IMR-90 (cell line): Measurements from ENCODE around the gene DMRT2. TPM values are rescaled to one million over a fixed set of nuclear protein-coding genes. Genes with fewer than 3 reads are reported as not detected.

Experiments
- ATAC-seq: fragments of 200-7000 bp; cut with Tn5 transposase; 2 replicates; pipeline ENCODE4 v1.9.1; 2020; ENCODE audit warnings: low read depth, mild to moderate bottlenecking, moderate library complexity
- BruUV-seq: library from RNA; stranded (reverse); fragments of 400-500 nt; replicated peaks from 2 replicates; lab custom pipeline; 2021; lab: Mats Ljungman, UMichigan
- CTCF ChIA-PET: fragments of 300-600 bp; formaldehyde crosslinking; extraction: SDS; loops from one replicate; lab custom pipeline; 2021; ENCODE audit warnings: antibody characterized with exemption; lab: Yijun Ruan, JAX
- POLR2A ChIA-PET: fragments of 300-600 bp; sonication (Branson Sonifier 250); formaldehyde crosslinking; loops from one replicate; lab custom pipeline; 2022; ENCODE audit warnings: antibody characterized with exemption; ENCODE audit not compliant: unreplicated experiment; lab: Charles Lee
- DNase-seq: peaks from one replicate; pipeline ENCODE4 v3.0.0; 2013
- H2AFZ ChIP-seq: replicated peaks from 2 replicates; pipeline ENCODE3; 2013; ENCODE audit warnings: low read length, mild to moderate bottlenecking; ENCODE audit not compliant: poor library complexity
- H2AK5ac ChIP-seq: 2 replicates; pipeline ENCODE4 v1.6.1; 2013; ENCODE audit warnings: low read depth, low read length, inconsistent platforms
- H2AK9ac ChIP-seq: replicated peaks from 2 replicates; pipeline ENCODE3; 2013; ENCODE audit warnings: mild to moderate bottlenecking, low read depth, low read length, moderate library complexity; ENCODE audit not compliant: poor library complexity
- H2BK120ac ChIP-seq: 2 replicates; pipeline ENCODE4 v1.6.1; 2013; ENCODE audit warnings: low read depth, low read length, inconsistent platforms
- H2BK15ac ChIP-seq: 3 replicates; pipeline ENCODE4 v1.6.1; 2013; ENCODE audit warnings: low read depth, low read length, inconsistent platforms
- H2BK20ac ChIP-seq: 2 replicates; pipeline ENCODE4 v1.6.1; 2013; ENCODE audit warnings: low read depth, mild to moderate bottlenecking, inconsistent platforms, low read length, moderate library complexity
- H2BK5ac ChIP-seq: 2 replicates; pipeline ENCODE4 v1.6.1; 2013; ENCODE audit warnings: mild to moderate bottlenecking, low read depth, low read length, inconsistent platforms; ENCODE audit not compliant: poor library complexity, severe bottlenecking
- H3K14ac ChIP-seq: replicated peaks from 2 replicates; pipeline ENCODE4 v1.6.1; 2013; ENCODE audit warnings: low read depth, low read length, inconsistent platforms
- H3K18ac ChIP-seq: 2 replicates; pipeline ENCODE4 v1.6.1; 2013; ENCODE audit warnings: low read depth, low read length, control low read depth
- H3K23ac ChIP-seq: 2 replicates; pipeline ENCODE4 v1.6.1; 2013; ENCODE audit warnings: low read depth, low read length, inconsistent platforms
- H3K27ac ChIP-seq: 2 replicates; pipeline ENCODE4 v1.5.1; 2013; ENCODE audit warnings: mild to moderate bottlenecking, control low read depth, low read length; ENCODE audit not compliant: insufficient read depth
- H3K27me3 ChIP-seq: 2 replicates; pipeline ENCODE4 v1.6.1; 2013; ENCODE audit warnings: low read length; ENCODE audit not compliant: control insufficient read depth, insufficient read depth
- H3K36me3 ChIP-seq: 2 replicates; pipeline ENCODE4 v1.6.1; 2013; ENCODE audit warnings: low read length, mixed read lengths; ENCODE audit not compliant: control insufficient read depth, insufficient read depth
- H3K4ac ChIP-seq: 2 replicates; pipeline ENCODE4 v1.6.1; 2013; ENCODE audit warnings: low read depth, low read length, inconsistent platforms
- H3K4me1 ChIP-seq: 2 replicates; pipeline ENCODE4 v1.6.1; 2013; ENCODE audit warnings: low read length, mixed read lengths; ENCODE audit not compliant: control insufficient read depth, insufficient read depth
- H3K4me2 ChIP-seq: 2 replicates; pipeline ENCODE4 v1.6.1; 2013; ENCODE audit warnings: low read depth, mild to moderate bottlenecking, control low read depth, low read length, moderate library complexity
- H3K4me3 ChIP-seq: 2 replicates; pipeline ENCODE4 v1.5.1; 2013; ENCODE audit warnings: low read depth, mild to moderate bottlenecking, control low read depth, low read length, moderate library complexity; ENCODE audit not compliant: insufficient read depth
- H3K56ac ChIP-seq: 2 replicates; pipeline ENCODE4 v1.6.1; 2013; ENCODE audit warnings: low read length, inconsistent platforms; ENCODE audit not compliant: insufficient read depth; ENCODE audit errors: extremely low read depth
- H3K79me1 ChIP-seq, 2 experiments: 2 replicates each; pipeline ENCODE4 v1.6.1; 2013; ENCODE audit warnings: low read length in 2 of 2, inconsistent platforms in 1 of 2, low read depth in 1 of 2
- H3K9ac ChIP-seq: 2 replicates; pipeline ENCODE4 v1.6.1; 2013; ENCODE audit warnings: low read depth, low read length, control low read depth
- H3K9me1 ChIP-seq: 2 replicates; pipeline ENCODE4 v1.6.1; 2013; ENCODE audit warnings: low read length, inconsistent platforms; ENCODE audit not compliant: insufficient read depth
- H3K9me3 ChIP-seq: 2 replicates; pipeline ENCODE4 v1.6.1; 2013; ENCODE audit warnings: low read length; ENCODE audit not compliant: control insufficient read depth, insufficient read depth
- H4K20me1 ChIP-seq: 2 replicates; pipeline ENCODE4 v1.6.1; 2013; ENCODE audit warnings: low read length, inconsistent platforms; ENCODE audit not compliant: insufficient read depth
- H4K5ac ChIP-seq: 2 replicates; pipeline ENCODE4 v1.6.1; 2013; ENCODE audit warnings: mild to moderate bottlenecking, low read depth, low read length, control low read depth
- H4K8ac ChIP-seq, 2 experiments: 2 replicates each; pipeline ENCODE4 v1.6.1; 2013; ENCODE audit warnings: low read depth in 2 of 2, low read length in 2 of 2, control low read depth in 1 of 2, inconsistent platforms in 1 of 2
- H4K91ac ChIP-seq: 2 replicates; pipeline ENCODE4 v1.6.1; 2013; ENCODE audit warnings: low read depth, low read length, inconsistent platforms; ENCODE audit not compliant: insufficient read depth
- BHLHE40 ChIP-seq: fragments of 150-350 bp; IDR thresholded peaks from 2 replicates; pipeline ENCODE4 v1.6.1; 2016; ENCODE audit warnings: mild to moderate bottlenecking, low read depth, low read length
- CEBPB ChIP-seq: IDR thresholded peaks from 2 replicates; pipeline ENCODE4 v1.6.1; 2012; ENCODE audit warnings: low read depth, low read length, improper control_type of control experiment
- CHD1 ChIP-seq: IDR thresholded peaks from 2 replicates; pipeline ENCODE4 v1.6.1; 2012; ENCODE audit warnings: low read depth, low read length, improper control_type of control experiment
- FOS ChIP-seq: fragments of 150-350 bp; IDR thresholded peaks from 2 replicates; pipeline ENCODE4 v1.6.1; 2016; ENCODE audit warnings: low read depth, low read length
- MAFK ChIP-seq: IDR thresholded peaks from 2 replicates; pipeline ENCODE4 v1.6.1; 2012; ENCODE audit warnings: low read depth, low read length, improper control_type of control experiment
- MAZ ChIP-seq: IDR thresholded peaks from 2 replicates; pipeline ENCODE4 v1.6.1; 2012; ENCODE audit warnings: low read depth, mild to moderate bottlenecking, low read length, improper control_type of control experiment, moderate library complexity, borderline replicate concordance
- MXI1 ChIP-seq: IDR thresholded peaks from 2 replicates; pipeline ENCODE4 v1.6.1; 2012; ENCODE audit warnings: low read depth, mild to moderate bottlenecking, low read length, moderate library complexity, borderline replicate concordance
- NFE2L2 ChIP-seq: fragments of 150-350 bp; IDR thresholded peaks from 2 replicates; pipeline ENCODE4 v1.6.1; 2016; ENCODE audit warnings: low read depth, mild to moderate bottlenecking, low read length
- POLR2A ChIP-seq: IDR thresholded peaks from 2 replicates; pipeline ENCODE4 v1.6.1; 2012; ENCODE audit warnings: mild to moderate bottlenecking, low read depth, low read length
- RCOR1 ChIP-seq: IDR thresholded peaks from 2 replicates; pipeline ENCODE4 v1.6.1; 2012; ENCODE audit warnings: mild to moderate bottlenecking, low read length, improper control_type of control experiment; ENCODE audit not compliant: insufficient replicate concordance
- RFX5 ChIP-seq: IDR thresholded peaks from 2 replicates; pipeline ENCODE4 v1.8.0; 2012; ENCODE audit warnings: low read depth, mild to moderate bottlenecking, low read length, moderate library complexity
- SMC3 ChIP-seq: fragments of 150-350 bp; IDR thresholded peaks from 2 replicates; pipeline ENCODE4 v1.6.1; 2016; ENCODE audit warnings: low read depth, mild to moderate bottlenecking, antibody characterized with exemption, low read length, moderate library complexity
- USF2 ChIP-seq: fragments of 150-350 bp; IDR thresholded peaks from 2 replicates; pipeline ENCODE4 v1.6.1; 2017; ENCODE audit warnings: mild to moderate bottlenecking, antibody characterized with exemption, low read length, low read depth
- WGBS, 2 experiments: methylation state at CpG; one replicate each; pipeline versions ENCODE4 v1.1.5 to v1.1.7; 2013; ENCODE audit warnings: missing lambda C conversion rate in 2 of 2; ENCODE audit not compliant: insufficient read length in 1 of 2; ENCODE audit errors: extremely low coverage in 2 of 2; 5-methylcytosine and 5-hydroxymethylcytosine counted together
- dilution Hi-C: fragments of 300-500 bp; cut with HindIII; formaldehyde crosslinking; loops from one replicate; pipeline ENCODE4 v1.14.3; 2018; ENCODE audit warnings: low sequenced_read_pairs; ENCODE audit not compliant: unreplicated experiment
- in situ Hi-C: fragments of 300-500 bp; cut with MboI; formaldehyde crosslinking; loops from 3 replicates; pipeline ENCODE4 v1.14.3; 2019; ENCODE audit warnings: low sequenced_read_pairs, inconsistent platforms, mixed read lengths
- intact Hi-C: fragments of 100-400 bp; cut with micrococcal nuclease; formaldehyde crosslinking; loops from 2 replicates; pipeline ENCODE4 v1.10.0; 2022
- polyA plus RNA-seq, 3 experiments: library from polyadenylated mRNA; depleted of rRNA; stranded (reverse); fragments of >200 nt; gene quantifications; 2 replicates each; pipeline ENCODE4 v1.2.3, GENCODE V29; 2012; ENCODE audit warnings: low replicate concordance in 1 of 3
- total RNA-seq: library from RNA; depleted of rRNA; stranded (reverse); fragments of >200 nt; gene quantifications from 2 replicates; pipeline ENCODE4 v1.2.3, GENCODE V29; 2012
- TF ChIP-seq, protein P1 (sequence below): conservative IDR thresholded peaks from 2 replicates; pipeline ENCODE4 v1.5.1; 2012; ENCODE audit warnings: mild to moderate bottlenecking, low read depth, low read length, improper control_type of control experiment
- TF ChIP-seq, protein P2 (sequence below): fragments of 150-350 bp; IDR thresholded peaks from 2 replicates; pipeline ENCODE4 v1.6.1; 2016; ENCODE audit warnings: low read depth, mild to moderate bottlenecking, low read length, moderate library complexity, borderline replicate concordance

DMRT2 gene
- total and polyA plus RNA-seq, 2 of the 4 experiments (the other 2 are of a cell fraction): not detected

DNA sequence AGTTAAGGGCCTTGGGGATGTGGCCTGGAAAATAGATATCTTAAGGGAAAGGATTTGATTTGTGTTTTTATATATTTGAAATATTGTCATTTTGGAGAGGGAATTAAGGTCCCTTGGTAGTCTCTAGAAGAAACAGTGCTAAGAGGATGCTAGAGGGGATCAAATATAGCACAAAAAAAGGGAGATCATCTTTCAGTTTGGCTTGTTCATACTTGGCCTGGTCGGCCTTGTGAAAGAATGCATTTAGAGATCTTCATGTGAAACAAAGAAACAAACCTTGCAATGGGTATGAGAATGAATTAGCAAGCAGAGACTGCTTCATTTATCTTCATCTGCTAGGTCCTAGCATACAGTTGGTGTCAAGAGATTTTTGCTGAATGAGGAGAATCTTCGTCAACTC is 15.0 kb downstream of the DMRT2 start:
- ATAC-seq: no peak
- no peak overlapping the region for H2BK20ac ChIP-seq
- WGBS, 2 experiments: no CpG with 5 or more reads among the region's 2 CpGs
- no peak overlapping the region for H3K18ac ChIP-seq
- H3K56ac ChIP-seq: no peak overlapping the region
- DNase-seq: no peak
- no peak overlapping the region for H4K5ac ChIP-seq
- TF ChIP-seq USF2: no peak
- no peak for TF ChIP-seq POLR2A
- no peak for TF ChIP-seq RFX5
- no peak for TF ChIP-seq BHLHE40
- no peak for TF ChIP-seq FOS
- TF ChIP-seq NFE2L2: no peak
- no peak for TF ChIP-seq MAZ
- TF ChIP-seq, protein P1, sequence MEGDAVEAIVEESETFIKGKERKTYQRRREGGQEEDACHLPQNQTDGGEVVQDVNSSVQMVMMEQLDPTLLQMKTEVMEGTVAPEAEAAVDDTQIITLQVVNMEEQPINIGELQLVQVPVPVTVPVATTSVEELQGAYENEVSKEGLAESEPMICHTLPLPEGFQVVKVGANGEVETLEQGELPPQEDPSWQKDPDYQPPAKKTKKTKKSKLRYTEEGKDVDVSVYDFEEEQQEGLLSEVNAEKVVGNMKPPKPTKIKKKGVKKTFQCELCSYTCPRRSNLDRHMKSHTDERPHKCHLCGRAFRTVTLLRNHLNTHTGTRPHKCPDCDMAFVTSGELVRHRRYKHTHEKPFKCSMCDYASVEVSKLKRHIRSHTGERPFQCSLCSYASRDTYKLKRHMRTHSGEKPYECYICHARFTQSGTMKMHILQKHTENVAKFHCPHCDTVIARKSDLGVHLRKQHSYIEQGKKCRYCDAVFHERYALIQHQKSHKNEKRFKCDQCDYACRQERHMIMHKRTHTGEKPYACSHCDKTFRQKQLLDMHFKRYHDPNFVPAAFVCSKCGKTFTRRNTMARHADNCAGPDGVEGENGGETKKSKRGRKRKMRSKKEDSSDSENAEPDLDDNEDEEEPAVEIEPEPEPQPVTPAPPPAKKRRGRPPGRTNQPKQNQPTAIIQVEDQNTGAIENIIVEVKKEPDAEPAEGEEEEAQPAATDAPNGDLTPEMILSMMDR: no peak
- no peak for TF ChIP-seq CHD1
- no peak for TF ChIP-seq MAFK
- TF ChIP-seq, protein P2, sequence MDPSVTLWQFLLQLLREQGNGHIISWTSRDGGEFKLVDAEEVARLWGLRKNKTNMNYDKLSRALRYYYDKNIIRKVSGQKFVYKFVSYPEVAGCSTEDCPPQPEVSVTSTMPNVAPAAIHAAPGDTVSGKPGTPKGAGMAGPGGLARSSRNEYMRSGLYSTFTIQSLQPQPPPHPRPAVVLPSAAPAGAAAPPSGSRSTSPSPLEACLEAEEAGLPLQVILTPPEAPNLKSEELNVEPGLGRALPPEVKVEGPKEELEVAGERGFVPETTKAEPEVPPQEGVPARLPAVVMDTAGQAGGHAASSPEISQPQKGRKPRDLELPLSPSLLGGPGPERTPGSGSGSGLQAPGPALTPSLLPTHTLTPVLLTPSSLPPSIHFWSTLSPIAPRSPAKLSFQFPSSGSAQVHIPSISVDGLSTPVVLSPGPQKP: no peak
- TF ChIP-seq RCOR1: no peak
- TF ChIP-seq SMC3: no peak
- no peak for TF ChIP-seq CEBPB
- TF ChIP-seq MXI1: no peak
- no peak overlapping the region for H2BK15ac ChIP-seq
- H3K9me1 ChIP-seq: no peaks in the 10 kb centered on the region
- H4K91ac ChIP-seq: no peak overlapping the region
- no peak overlapping the region for H3K27ac ChIP-seq
- H3K36me3 ChIP-seq: no peaks in the 10 kb centered on the region
- CTCF ChIA-PET: interaction anchor here (1.1 kb wide), 1 partner anchor 60 kb away, joined by 10 read pairs; no protein-coding TSS in a partner anchor
- BruUV-seq: no TSS peak
- no peaks in the 10 kb centered on the region for H3K79me1 ChIP-seq
- H3K14ac ChIP-seq: no peak overlapping the region
- no peaks in the 10 kb centered on the region for H3K9me3 ChIP-seq
- H3K4me2 ChIP-seq: no peak overlapping the region
- H2AK5ac ChIP-seq: no peak overlapping the region
- no peaks in the 10 kb centered on the region for H3K4me1 ChIP-seq
- no peak overlapping the region for H2AK9ac ChIP-seq
- in situ Hi-C loops: no loop called here
- H3K4ac ChIP-seq: no peak overlapping the region
- no peak overlapping the region for H3K4me3 ChIP-seq
- intact Hi-C loops: no loop called here
- H2AFZ ChIP-seq: no peak overlapping the region
- no peaks in the 10 kb centered on the region for H3K27me3 ChIP-seq
- no peak overlapping the region for H2BK5ac ChIP-seq
- H3K9ac ChIP-seq: no peak overlapping the region
- no peak overlapping the region for H4K8ac ChIP-seq
- POLR2A ChIA-PET: no interaction called here
- dilution Hi-C loops: no loop called here
- H3K23ac ChIP-seq: no peak overlapping the region
- H2BK120ac ChIP-seq: no peak overlapping the region
- H4K20me1 ChIP-seq: no peaks in the 10 kb centered on the region
